Measurements from ENCODE around the gene ACADS. TPM values are rescaled to one million over a fixed set of nuclear protein-coding genes. Genes with fewer than 3 reads are reported as not detected.

The ACADS gene
- total RNA-seq, 1 experiment from 2014 or later = 2.1 TPM

- intact Hi-C loops (cut with micrococcal nuclease) = no loop called here
- ChIA-PET CTCF (interaction anchor here (0.6 to 1.6 kb wide), 3 partner anchors 29 to 139 kb away, joined by 3 to 4 read pairs (median 3); no protein-coding TSS in a partner anchor), POLR2A (interaction anchor here (0.6 to 1.0 kb wide), 2 partner anchors 12 to 81 kb away, joined by 3 read pairs; no protein-coding TSS in a partner anchor)
- no TSS peak for BruUV-seq (replicated peaks)
- Mint-ChIP-seq H3K9me3 (ENCODE audit: unreplicated experiment) (no peaks in the 10 kb centered on the region), H3K27ac (ENCODE audit: low read depth, unreplicated experiment) (no peak overlapping the region), H3K36me3 (ENCODE audit: insufficient read depth, unreplicated experiment) (peaks cover 39% of the 10 kb centered on the region), H3K27me3 (ENCODE audit: insufficient read depth, unreplicated experiment) (no peaks in the 10 kb centered on the region), H3K4me3 (ENCODE audit: unreplicated experiment) (no peak overlapping the region), H3K4me1 (ENCODE audit: insufficient read depth, unreplicated experiment) (no peaks in the 10 kb centered on the region)
- no peak for DNase-seq (ENCODE audit: unreplicated experiment)
- TF ChIP-seq CTCF (IDR thresholded peaks at IDR 0.05; ENCODE audit: unreplicated experiment) = no peak
Measured at GRCh38 chr12:120787889-120788288, 62.3 kb downstream of the ACADS start.

Other genes with a start within 250 kb of the ACADS start
- gene DYNLL1, start 229.7 kb upstream of the ACADS start, total RNA-seq (2022) = 247 and 351 TPM in 2 replicates
- 21.5 and 22.9 TPM in 2 replicates for gene COQ5, start 196.7 kb upstream of the ACADS start, total RNA-seq (2022)
- gene RNF10, start 191.5 kb upstream of the ACADS start, total RNA-seq (2022) = 166 and 222 TPM in 2 replicates
- 24.3 and 29.9 TPM in 2 replicates for gene POP5, start 144.4 kb upstream of the ACADS start, total RNA-seq (2022)
- gene CABP1, start 85.2 kb upstream of the ACADS start, total RNA-seq (2022) = not detected in 2 replicates
- gene MLEC, start 38.7 kb upstream of the ACADS start, total RNA-seq (2022) = 107 and 144 TPM in 2 replicates
- 31.0 and 34.7 TPM in 2 replicates for gene UNC119B, start 15.4 kb upstream of the ACADS start, total RNA-seq (2022)
- 32.6 and 43.7 TPM in 2 replicates for gene SPPL3, start 178.5 kb downstream of the ACADS start, total RNA-seq (2022)

All from MCF 10A (cell line).